Duodenal mucosa (tissue), 2 donors: ENCODE measurements around the gene ADAP1.

Experiments
- H3K27ac ChIP-seq: one replicate; pipeline ENCODE4 v1.7.0; 2013; ENCODE audit warnings: low read depth, low read length
- H3K27me3 ChIP-seq, 2 donors: one replicate each; pipeline ENCODE4 v1.7.0; 2013; ENCODE audit warnings: low read length in 2 of 2, control low read depth in 1 of 2; ENCODE audit not compliant: insufficient read depth in 2 of 2, control insufficient read depth in 1 of 2
- H3K36me3 ChIP-seq, 2 donors: one replicate each; pipeline ENCODE4 v1.7.0; 2013; ENCODE audit warnings: low read length in 2 of 2, control low read depth in 1 of 2; ENCODE audit not compliant: insufficient read depth in 2 of 2, control insufficient read depth in 1 of 2
- H3K4me1 ChIP-seq, 2 donors: one replicate each; pipeline ENCODE4 v1.7.0; 2013; ENCODE audit warnings: low read length in 2 of 2, control low read depth in 1 of 2; ENCODE audit not compliant: insufficient read depth in 2 of 2, control insufficient read depth in 1 of 2
- H3K4me3 ChIP-seq, 2 donors: one replicate each; pipeline ENCODE4 v1.7.0; 2013; ENCODE audit warnings: low read length in 2 of 2, low read depth in 1 of 2
- H3K9ac ChIP-seq, 2 donors: one replicate each; pipeline ENCODE4 v1.7.0; 2013; ENCODE audit warnings: low read length in 2 of 2, low read depth in 1 of 2
- H3K9me3 ChIP-seq, 2 donors: one replicate each; pipeline ENCODE4 v1.7.0; 2013; ENCODE audit warnings: low read length in 2 of 2, control low read depth in 1 of 2; ENCODE audit not compliant: control insufficient read depth in 1 of 2

Gene ADAP1

GRCh38 chr7:957418-958220, 3.1 kb upstream of the ADAP1 start:
- no peak overlapping the region for H3K4me3 ChIP-seq

GRCh38 chr7:956031-956430, 1.6 kb upstream of the ADAP1 start:
- no peaks in the 10 kb centered on the region for H3K9me3 ChIP-seq
- H3K27ac ChIP-seq = no peak overlapping the region
- H3K9ac ChIP-seq = no peak overlapping the region
- H3K4me3 ChIP-seq = no peak overlapping the region
- H3K27me3 ChIP-seq = no peaks in the 10 kb centered on the region
- H3K4me1 ChIP-seq = peaks cover 11 to 15% of the 10 kb centered on the region in 2 donors
- H3K36me3 ChIP-seq = no peaks in the 10 kb centered on the region

More at GRCh38 chr7:957418-958220, 3.1 kb upstream of the ADAP1 start:
- H3K27ac ChIP-seq = no peak overlapping the region
- peaks cover 6 to 9% of the 10 kb centered on the region in 2 donors for H3K4me1 ChIP-seq
- H3K9me3 ChIP-seq = no peaks in the 10 kb centered on the region
- no peaks in the 10 kb centered on the region for H3K36me3 ChIP-seq
- H3K9ac ChIP-seq = no peak overlapping the region
- H3K27me3 ChIP-seq = no peaks in the 10 kb centered on the region

GRCh38 chr7:953547-954327, 743 bp downstream of the ADAP1 start:
- peaks cover 11 to 27% of the 10 kb centered on the region in 2 donors for H3K4me1 ChIP-seq
- peak overlapping the region; percentile 25 for H3K27ac ChIP-seq
- peak overlapping the region; percentile 54 to 75 for H3K4me3 ChIP-seq
- no peaks in the 10 kb centered on the region for H3K27me3 ChIP-seq
- H3K9ac ChIP-seq = peak overlapping the region; percentile 66 to 70
- H3K36me3 ChIP-seq = no peaks in the 10 kb centered on the region
- H3K9me3 ChIP-seq = no peaks in the 10 kb centered on the region

- Histone ChIP-seq H3K27me3 (no peaks in the 10 kb centered on the region), H3K9ac (peak overlapping the region; percentile 66 to 70), H3K4me3 (peak overlapping the region; percentile 54 to 75), H3K27ac (peak overlapping the region; percentile 25), H3K36me3 (no peaks in the 10 kb centered on the region), H3K4me1 (peaks cover 11 to 27% of the 10 kb centered on the region in 2 donors), H3K9me3 (no peaks in the 10 kb centered on the region)
Measured at GRCh38 chr7:952548-953441, 1.7 kb downstream of the ADAP1 start.

GRCh38 chr7:951881-952547, 2.5 kb downstream of the ADAP1 start:
- no peak overlapping the region for H3K27ac ChIP-seq
- H3K27me3 ChIP-seq = no peaks in the 10 kb centered on the region
- peaks cover 15 to 31% of the 10 kb centered on the region in 2 donors for H3K4me1 ChIP-seq
- no peak overlapping the region for H3K4me3 ChIP-seq
- peak overlapping the region; percentile 66 to 70 for H3K9ac ChIP-seq
- no peaks in the 10 kb centered on the region for H3K9me3 ChIP-seq
- H3K36me3 ChIP-seq = no peaks in the 10 kb centered on the region

GRCh38 chr7:949021-949934, 5.2 kb downstream of the ADAP1 start:
- Histone ChIP-seq H3K4me1 (peaks cover 31 to 39% of the 10 kb centered on the region in 2 donors), H3K9ac (no peak overlapping the region), H3K4me3 (no peak overlapping the region), H3K9me3 (no peaks in the 10 kb centered on the region), H3K36me3 (no peaks in the 10 kb centered on the region), H3K27ac (no peak overlapping the region), H3K27me3 (no peaks in the 10 kb centered on the region)

GRCh38 chr7:947391-948210, 6.9 kb downstream of the ADAP1 start:
- Histone ChIP-seq H3K27ac (peak overlapping the region; percentile 10), H3K9ac (peak overlapping the region in 1 of 2 donors; percentile 10), H3K27me3 (no peaks in the 10 kb centered on the region), H3K9me3 (no peaks in the 10 kb centered on the region), H3K4me3 (no peak overlapping the region), H3K4me1 (peaks cover 22 to 33% of the 10 kb centered on the region in 2 donors), H3K36me3 (no peaks in the 10 kb centered on the region)

- Histone ChIP-seq H3K27ac (peak overlapping the region; percentile 94), H3K9ac (peak overlapping the region; percentile 51 to 68), H3K4me1 (peaks cover 19 to 24% of the 10 kb centered on the region in 2 donors), H3K9me3 (no peaks in the 10 kb centered on the region), H3K27me3 (no peaks in the 10 kb centered on the region), H3K36me3 (no peaks in the 10 kb centered on the region), H3K4me3 (peak overlapping the region; percentile 29 to 36)
Measured at GRCh38 chr7:946256-946996, 8.1 kb downstream of the ADAP1 start.
